Activated B cell treated with CpG ODN at 0.5 μM for 24 hours (primary cell): ENCODE results near the gene RNF126. TPM values are rescaled to one million over a fixed set of nuclear protein-coding genes. Genes with fewer than 3 reads are reported as not detected.

Experiments used
- ATAC-seq: fragments of 200-7000 bp; cut with Tn5 transposase; one replicate; pipeline ENCODE4 v1.10.0; 2021; ENCODE audit warnings: low read depth, mild to moderate bottlenecking, moderate library complexity
- CTCF ChIA-PET: fragments of 350-600 bp; sonication (Branson Sonifier 250); formaldehyde crosslinking; loops from one replicate; lab custom pipeline; 2021; ENCODE audit warnings: antibody characterized with exemption; lab: Charles Lee
- POLR2A ChIA-PET: fragments of 350-600 bp; sonication (Branson Sonifier 250); formaldehyde crosslinking; loops from one replicate; lab custom pipeline; 2021; ENCODE audit warnings: antibody characterized with exemption; lab: Charles Lee
- DNase-seq: peaks from one replicate; pipeline ENCODE4 v3.0.0; 2022
- H3K27ac Mint-ChIP-seq: one replicate; pipeline ENCODE4 v1.8.0; 2020; ENCODE audit warnings: mixed read lengths
- H3K27me3 Mint-ChIP-seq: one replicate; pipeline ENCODE4 v1.8.0; 2021; ENCODE audit warnings: mixed read lengths
- H3K36me3 Mint-ChIP-seq: one replicate; pipeline ENCODE4 v1.8.0; 2021; ENCODE audit warnings: low read depth, mixed read lengths
- H3K4me1 Mint-ChIP-seq: one replicate; pipeline ENCODE4 v1.8.0; 2021; ENCODE audit warnings: mixed read lengths
- H3K4me3 Mint-ChIP-seq: one replicate; pipeline ENCODE4 v1.8.0; 2020; ENCODE audit warnings: mild to moderate bottlenecking, mixed read lengths
- H3K9me3 Mint-ChIP-seq: one replicate; pipeline ENCODE4 v1.8.0; 2020; ENCODE audit warnings: mixed read lengths
- CTCF ChIP-seq: fragments of 200-600 bp; IDR thresholded peaks from one replicate; pipeline ENCODE4 v1.8.0; 2022; ENCODE audit warnings: antibody characterized with exemption, mild to moderate bottlenecking
- intact Hi-C: fragments of 100-400 bp; cut with micrococcal nuclease; formaldehyde crosslinking; loops from one replicate; pipeline ENCODE4 v1.15.1; 2024
- total RNA-seq: library from RNA; stranded (reverse); gene quantifications from 2 replicates; pipeline ENCODE4 v1.2.3, GENCODE V29; 2022

Gene RNF126
- total RNA-seq, 1 donor from 2014 or later, result 82.7 TPM

- Mint-ChIP-seq H3K4me3 (no peak overlapping the region), H3K9me3 (no peaks in the 10 kb centered on the region), H3K4me1 (peaks cover 51% of the 10 kb centered on the region), H3K27ac (no peak overlapping the region), H3K27me3 (no peaks in the 10 kb centered on the region), H3K36me3 (peaks cover 30% of the 10 kb centered on the region)
- ATAC-seq (no peak), DNase-seq (no peak)
- no peak for TF ChIP-seq CTCF
- POLR2A ChIA-PET, result no interaction called here
- CTCF ChIA-PET, result no interaction called here
- intact Hi-C loops, result no loop called here
Measured at GRCh38 chr19:656751-657559, 6.1 kb downstream of the RNF126 start.

- TF ChIP-seq CTCF, result no peak
- no peak overlapping the region for H3K27ac Mint-ChIP-seq
- ChIA-PET POLR2A (no interaction called here), CTCF (no interaction called here)
- no peak for ATAC-seq
- peaks cover 43% of the 10 kb centered on the region for H3K4me1 Mint-ChIP-seq
- H3K36me3 Mint-ChIP-seq, result peaks cover 35% of the 10 kb centered on the region
- H3K27me3 Mint-ChIP-seq, result no peaks in the 10 kb centered on the region
- H3K9me3 Mint-ChIP-seq, result no peaks in the 10 kb centered on the region
- DNase-seq, result no peak
- H3K4me3 Mint-ChIP-seq, result no peak overlapping the region
- intact Hi-C loops, result no loop called here
Measured at GRCh38 chr19:655691-656090, 7.3 kb downstream of the RNF126 start.

- H3K27me3 Mint-ChIP-seq, result no peaks in the 10 kb centered on the region
- H3K4me1 Mint-ChIP-seq, result peaks cover 23% of the 10 kb centered on the region
- ChIA-PET POLR2A (no interaction called here), CTCF (no interaction called here)
- no peak overlapping the region for H3K27ac Mint-ChIP-seq
- no peak for TF ChIP-seq CTCF
- no peak overlapping the region for H3K4me3 Mint-ChIP-seq
- no peak for DNase-seq
- H3K9me3 Mint-ChIP-seq, result no peaks in the 10 kb centered on the region
- intact Hi-C loops, result no loop called here
- no peak for ATAC-seq
- H3K36me3 Mint-ChIP-seq, result peaks cover 42% of the 10 kb centered on the region
Measured at GRCh38 chr19:653425-653824, 9.6 kb downstream of the RNF126 start.

DNA sequence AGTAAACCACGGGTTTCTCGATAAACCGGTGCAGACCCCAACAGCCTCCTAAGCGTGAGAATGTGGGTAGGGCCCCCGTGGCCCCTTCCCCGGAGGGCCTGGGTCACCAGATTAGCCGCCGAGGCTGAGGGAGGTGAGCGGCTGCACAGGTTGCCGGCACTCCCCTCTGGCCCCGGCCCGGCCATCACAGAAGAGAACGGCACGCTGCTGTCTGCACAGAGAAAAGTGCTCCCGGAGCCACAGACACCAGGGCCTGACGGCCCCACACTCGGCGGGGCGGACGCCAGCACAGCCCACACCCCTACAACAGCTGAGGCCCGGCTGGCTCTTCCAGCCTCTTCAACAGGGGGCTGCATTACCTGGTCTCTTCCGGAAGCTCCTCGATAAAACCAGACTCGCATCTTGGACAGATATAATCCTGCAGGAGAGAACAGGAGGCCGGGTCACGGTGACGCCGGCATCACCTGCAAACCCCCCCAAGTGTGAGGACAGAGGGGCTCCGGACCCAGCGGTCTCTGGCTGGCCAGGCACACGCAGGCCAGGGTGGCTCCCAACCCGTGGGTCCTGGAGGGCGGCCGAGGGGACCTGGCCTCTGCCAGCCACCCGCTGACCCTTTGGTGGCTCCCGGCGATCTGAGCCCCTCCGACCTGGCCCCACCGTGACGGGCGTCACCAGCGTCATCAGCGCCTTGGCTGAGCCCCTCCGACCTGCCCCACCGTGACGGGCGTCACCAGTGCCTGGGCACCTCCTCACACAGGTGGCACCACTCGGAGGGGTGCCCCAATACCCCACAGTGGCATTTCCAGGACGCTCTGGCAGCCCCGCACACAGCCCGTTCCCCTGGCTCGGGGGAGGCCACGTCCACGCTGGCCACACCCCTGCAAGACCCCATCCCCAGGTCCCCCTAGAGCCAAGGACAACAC lies 10.3 kb downstream of the RNF126 start:
- Mint-ChIP-seq H3K4me1 (peaks cover 25% of the 10 kb centered on the region), H3K4me3 (no peak overlapping the region), H3K9me3 (no peaks in the 10 kb centered on the region), H3K36me3 (peaks cover 45% of the 10 kb centered on the region), H3K27ac (no peak overlapping the region), H3K27me3 (no peaks in the 10 kb centered on the region)
- no peak for ATAC-seq
- intact Hi-C loops, result no loop called here
- no peak for TF ChIP-seq CTCF
- CTCF ChIA-PET, result no interaction called here
- POLR2A ChIA-PET, result no interaction called here
- DNase-seq, result no peak

DNA sequence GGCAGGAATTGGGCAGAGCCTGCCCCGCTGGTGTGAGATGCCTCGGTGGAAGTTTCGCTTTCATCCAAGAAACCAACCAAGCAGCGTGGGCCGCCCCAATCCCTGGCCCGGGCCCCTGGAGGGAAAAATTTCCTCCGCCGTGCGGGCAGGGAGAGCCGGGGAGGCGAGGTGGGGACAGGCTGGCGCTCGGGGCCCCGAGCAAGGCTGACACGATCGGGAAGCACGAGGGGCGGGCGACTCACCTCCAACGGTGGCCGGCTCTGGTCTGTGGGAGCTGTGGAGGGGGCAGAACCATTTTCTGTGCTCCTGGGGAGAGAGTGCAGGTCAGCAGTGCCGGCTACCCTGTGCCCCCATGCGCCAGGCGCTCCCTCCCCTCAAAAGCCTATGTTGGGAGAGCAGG lies 11.0 kb downstream of the RNF126 start:
- Mint-ChIP-seq H3K4me1 (peaks cover 21% of the 10 kb centered on the region), H3K9me3 (no peaks in the 10 kb centered on the region), H3K36me3 (peaks cover 44% of the 10 kb centered on the region), H3K27ac (no peak overlapping the region), H3K27me3 (no peaks in the 10 kb centered on the region), H3K4me3 (no peak overlapping the region)
- ChIA-PET CTCF (no interaction called here), POLR2A (no interaction called here)
- ATAC-seq, result no peak
- intact Hi-C loops, result no loop called here
- no peak for TF ChIP-seq CTCF
- DNase-seq, result no peak
